HG02642 (cell line): ENCODE measurements around the gene GYPC.
"Not testable (repeated sequence)": the region's sequence is repeated elsewhere in the genome, so short reads cannot be mapped to it uniquely, and the experiment has no call there.

Experiments
- ATAC-seq: cut with Tn5 transposase; IDR thresholded peaks from one replicate; pipeline ENCODE4 v1.9.1; 2021; ENCODE audit warnings: mild to moderate bottlenecking; ENCODE audit not compliant: unreplicated experiment, poor library complexity

Gene GYPC

DNA sequence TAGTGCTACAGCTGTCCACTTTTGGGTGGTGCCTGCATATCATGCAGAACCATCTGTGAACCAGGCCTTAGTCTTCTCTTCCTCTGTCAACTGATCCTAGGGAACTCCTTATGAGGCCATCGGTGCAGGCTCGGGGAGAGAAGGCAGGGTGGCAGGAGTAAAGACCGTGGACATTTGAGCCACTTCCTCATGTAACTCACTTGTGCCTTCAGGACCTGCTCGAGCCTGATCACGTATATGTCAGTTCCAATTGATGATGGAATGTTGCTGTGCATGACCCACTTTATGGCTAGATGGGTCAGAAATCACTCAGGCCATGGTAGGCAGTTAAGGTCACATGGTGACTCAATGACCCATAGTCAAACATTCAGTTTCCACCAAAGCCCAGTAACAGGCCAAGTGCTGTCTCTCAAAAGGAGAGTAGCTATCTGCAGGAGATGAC is 7.6 kb upstream of the GYPC start:
- not testable (repeated sequence) for ATAC-seq

DNA sequence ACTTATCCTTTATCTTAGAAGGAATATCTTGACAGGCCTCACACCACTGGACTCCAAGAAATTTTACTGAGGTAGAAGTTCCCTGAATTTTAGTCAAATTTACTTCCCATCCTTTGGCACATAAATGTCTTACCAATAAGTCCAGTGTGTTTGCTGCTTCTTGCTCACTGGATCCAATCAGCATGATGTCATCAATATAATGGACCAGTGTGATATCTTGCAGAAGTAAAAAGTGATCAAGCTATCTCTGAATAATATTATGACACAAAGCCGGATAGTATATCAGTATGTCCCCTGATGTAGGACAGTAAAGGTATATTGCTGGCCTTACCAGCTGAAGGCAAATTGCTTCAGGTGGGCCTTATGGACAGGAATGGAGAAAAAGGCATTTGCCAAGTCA is 6.9 kb upstream of the GYPC start:
- ATAC-seq, result no peak

DNA sequence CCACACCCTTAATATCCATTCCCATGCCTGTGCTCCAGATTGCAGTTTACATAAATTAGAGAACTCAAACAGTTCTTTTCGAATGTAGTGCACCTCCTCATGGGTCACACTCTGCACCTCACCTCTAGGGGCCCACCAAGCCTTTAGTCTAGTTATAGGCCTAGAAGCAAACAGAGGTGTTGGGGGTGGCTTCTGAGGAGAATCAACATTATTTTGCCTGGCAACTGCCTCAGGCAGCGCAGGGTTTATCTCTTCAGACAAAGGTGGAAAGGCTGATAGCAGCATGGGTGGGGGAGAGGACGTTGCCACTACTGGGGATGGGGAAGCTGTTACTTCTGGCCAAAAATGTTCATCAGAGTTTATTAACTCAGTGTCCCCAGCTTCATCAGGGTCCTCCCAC is 5.0 kb upstream of the GYPC start:
- no peak for ATAC-seq

DNA sequence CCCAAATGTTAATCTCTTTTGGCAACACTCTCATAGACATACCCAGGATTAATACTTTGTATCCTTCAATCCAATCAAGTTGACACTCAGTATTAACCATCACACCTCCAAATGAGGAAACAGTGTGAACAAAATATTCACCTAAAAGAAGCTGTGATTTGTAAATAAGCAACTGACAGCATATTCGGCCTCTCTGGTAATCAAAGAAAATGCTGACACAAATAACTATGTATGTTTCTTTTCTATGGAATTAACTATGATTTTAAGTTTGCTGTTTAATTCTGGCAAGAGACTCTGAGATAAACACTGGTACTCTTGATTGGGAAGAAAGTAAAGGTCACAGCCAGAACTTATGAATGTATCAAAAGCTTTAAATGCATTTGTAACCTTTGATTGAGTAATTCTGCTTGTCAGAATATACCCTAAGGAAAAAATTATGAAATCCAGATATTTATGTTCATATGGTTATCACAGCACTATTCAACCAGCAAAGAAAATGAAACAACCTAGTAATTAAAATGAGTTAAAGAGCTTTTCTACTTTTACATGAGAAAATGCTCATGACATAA is 3.6 kb upstream of the GYPC start:
- ATAC-seq, result no peak

DNA sequence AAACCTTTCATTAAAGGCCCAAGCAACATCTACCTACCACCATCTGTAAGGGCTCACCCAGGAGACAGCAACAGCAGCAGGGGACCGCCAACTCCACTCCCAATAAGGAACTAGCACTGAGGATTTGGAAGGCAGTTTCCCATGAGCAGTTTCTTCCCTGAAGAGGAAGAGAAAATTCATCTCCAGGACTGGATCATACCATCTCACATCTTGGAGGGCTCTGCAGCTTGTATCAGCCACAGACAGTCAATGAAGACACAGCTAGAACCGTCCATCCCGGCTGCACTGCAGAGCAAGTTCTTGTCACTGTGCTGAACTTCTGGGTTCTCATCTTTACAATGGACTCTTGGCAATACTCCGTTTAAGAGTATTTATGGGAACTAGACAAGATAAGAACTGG is 2.8 kb upstream of the GYPC start:
- no peak for ATAC-seq

DNA sequence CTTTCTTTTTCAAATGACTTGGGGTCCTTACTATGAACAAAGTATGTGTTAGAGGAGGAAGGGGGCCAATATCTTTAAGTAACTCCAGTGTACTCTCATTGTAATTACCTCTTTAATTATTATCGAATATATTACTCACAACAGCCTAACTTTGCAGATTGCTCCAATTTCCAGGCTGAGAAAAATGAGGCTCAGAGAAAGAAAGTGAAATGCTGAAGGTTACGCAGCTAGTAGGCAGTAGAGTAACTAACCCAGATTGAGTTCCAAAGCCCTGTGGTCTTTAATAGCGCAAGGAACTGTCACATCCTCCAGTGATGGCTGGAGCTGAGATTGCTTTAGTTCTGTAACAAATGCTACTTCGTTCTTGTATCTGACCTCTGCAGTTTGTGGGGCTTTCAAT is 2.2 kb upstream of the GYPC start:
- no peak for ATAC-seq

DNA sequence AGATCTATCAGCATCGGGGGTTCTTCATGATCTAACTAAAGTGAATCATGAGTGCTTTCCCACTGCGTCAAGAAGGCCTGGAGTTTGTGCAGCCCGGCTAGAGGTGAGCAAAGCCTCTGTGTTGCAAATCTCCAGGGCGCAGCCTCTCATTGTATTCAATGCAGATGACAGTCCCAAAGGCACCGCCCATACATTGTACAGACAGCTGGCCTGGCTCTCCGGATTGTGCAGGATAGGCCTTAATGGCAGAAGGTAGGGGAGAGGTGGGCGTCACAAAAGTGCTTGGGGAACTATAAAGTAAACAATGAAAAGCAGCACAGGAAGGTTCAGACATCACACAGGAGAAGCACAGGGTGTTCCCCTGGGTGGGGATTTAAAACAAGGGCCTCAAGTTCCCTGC is 907 bp upstream of the GYPC start:
- no peak for ATAC-seq

DNA sequence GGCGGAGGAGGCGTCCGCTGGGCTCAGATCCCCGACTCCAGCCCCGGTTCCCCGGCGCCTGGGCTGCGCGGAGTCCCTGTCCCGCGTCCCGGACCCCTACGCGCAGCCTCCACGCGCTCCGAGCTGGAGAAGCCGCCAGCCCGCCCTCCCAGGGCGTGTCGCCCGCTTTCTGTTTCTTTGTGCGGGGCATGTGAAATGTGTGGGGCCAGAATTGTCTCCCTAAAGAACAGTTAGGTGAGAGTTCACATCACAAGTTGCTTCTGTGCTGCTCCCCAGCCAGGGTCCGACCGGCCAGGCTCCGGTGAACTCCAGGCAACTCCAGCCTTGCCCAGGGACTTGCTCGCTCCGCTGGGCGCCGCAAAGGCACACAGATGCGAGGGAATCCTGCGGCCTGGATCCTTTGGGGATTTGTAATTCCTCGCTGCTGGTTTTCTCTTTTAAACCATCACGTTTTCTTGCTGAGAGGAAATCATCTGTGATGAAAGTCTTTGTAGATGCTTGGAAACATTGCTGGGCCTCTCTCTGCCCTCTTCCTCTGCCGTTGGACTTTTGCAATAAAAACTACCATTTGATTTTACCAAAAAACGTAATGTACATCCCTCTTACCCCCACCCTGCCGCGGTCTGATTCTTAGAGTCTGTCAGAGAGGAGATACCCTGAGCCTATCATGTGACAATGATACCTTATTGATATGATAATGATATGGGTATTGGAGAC is 631 bp downstream of the GYPC start:
- ATAC-seq, result peak; percentile 35

DNA sequence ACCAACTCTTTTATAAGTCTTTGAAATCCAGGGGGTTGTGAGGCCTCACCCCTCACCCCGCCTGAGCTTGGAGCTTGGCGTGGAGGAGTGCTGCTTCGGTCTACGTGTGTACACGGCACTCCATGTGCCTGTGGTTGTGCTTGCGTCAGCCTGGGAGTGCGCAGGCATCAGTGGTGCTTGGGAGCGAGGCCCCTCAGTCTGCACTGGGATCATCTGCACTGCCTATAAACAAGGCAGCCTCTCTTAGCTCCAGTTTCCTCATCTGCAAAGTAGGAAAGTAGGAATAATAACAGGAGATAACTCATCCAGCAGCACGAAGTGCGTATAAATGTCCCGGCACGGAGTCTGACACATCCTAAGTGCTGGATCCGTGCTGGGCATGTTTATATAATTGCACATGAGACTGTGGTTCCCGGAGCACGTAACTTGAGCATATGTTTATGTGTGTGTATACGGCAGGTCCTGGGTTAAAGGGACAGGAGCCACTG is 1.2 kb downstream of the GYPC start:
- peak; percentile 17 for ATAC-seq

DNA sequence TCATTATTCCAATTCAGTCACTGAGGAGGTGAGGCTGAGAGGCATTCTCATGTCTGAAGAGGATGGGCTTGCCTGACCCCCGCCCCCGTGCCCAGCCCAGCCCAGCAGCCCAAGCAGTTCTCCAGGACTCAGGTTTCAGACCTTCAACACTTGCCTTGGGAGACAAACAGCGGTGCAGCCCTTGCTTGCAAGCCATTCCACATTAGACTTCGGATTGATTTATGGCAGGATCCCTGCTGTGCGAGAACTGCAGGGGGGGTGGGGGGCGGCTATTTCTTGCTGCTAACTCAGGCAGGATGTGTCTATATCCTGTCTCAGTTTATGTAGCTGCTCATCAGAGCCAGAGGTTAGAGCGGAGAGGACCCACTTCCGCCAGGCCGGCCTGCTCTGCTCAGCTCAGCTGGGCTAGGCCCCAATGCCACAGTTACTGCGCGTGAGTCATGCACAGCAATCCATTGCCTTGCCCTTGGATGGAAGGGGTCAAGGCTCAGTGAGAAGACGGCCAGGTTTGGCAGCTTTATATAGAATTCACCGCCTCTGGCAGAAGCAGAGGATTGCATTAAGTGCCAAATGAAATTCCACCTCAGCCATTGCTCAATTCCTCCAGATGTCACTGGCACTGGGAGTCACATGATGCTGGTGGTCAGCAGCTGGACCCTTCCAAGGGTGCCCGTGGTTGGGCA is 1.8 kb downstream of the GYPC start:
- peak; percentile 63 for ATAC-seq

DNA sequence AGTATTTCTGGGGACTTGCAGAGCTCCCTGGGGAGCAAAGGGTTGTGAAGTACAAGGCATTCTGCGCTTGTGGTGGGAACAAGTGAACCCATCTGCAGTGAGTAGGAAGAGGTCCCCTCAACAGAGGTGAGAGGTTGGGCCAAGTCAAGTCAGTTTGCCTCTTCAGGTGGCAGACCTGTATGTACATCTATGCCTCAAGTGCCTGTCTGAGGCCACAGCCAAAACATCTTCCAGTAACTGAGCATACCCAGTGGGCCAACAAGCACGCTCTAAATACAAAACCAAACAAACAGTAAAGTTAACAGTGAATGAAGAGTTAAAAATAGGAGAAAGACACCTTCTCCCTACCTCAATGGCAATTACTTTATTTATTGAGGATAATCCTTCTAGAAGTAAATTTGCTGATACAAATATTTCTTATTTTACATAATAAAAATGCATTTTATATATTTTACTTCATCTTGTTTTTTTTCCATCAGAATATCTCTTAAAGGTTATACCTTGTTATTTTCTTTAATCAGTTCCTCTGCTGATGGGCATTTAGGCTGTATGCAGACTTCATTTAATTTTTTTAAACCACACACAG is 2.5 kb downstream of the GYPC start:
- ATAC-seq, result peak; percentile 1

DNA sequence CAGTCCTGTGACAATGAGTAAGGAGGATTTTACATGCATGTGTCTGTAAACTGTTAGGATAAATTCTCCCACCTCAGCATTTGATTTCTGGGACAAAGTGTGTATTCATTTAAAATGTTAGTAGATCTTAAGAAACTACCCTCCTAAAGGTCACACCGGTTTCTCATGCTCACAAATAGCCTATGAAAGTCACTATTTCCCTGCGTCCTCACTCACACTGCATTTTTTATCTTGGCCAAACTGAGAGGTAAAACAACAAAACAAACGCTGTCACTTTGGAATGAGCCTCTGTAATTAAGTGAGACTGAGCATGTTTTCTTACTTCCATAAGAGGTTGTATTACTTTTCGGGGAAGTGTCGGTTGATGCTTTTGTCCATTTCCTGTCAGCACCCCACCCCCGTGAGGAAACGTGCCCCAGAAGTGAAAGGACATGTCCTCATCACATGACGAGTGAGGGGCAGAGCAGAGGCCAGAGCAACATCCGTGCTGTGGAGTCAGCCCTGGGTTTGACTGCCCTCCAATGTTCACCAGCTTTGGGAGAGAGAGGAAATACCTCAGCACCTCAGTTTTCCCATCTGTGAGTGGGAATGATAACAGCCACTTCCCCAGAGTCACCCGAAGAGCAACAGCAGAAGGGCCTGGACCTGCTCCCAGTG is 3.1 kb downstream of the GYPC start:
- ATAC-seq, result peak; percentile 41

DNA sequence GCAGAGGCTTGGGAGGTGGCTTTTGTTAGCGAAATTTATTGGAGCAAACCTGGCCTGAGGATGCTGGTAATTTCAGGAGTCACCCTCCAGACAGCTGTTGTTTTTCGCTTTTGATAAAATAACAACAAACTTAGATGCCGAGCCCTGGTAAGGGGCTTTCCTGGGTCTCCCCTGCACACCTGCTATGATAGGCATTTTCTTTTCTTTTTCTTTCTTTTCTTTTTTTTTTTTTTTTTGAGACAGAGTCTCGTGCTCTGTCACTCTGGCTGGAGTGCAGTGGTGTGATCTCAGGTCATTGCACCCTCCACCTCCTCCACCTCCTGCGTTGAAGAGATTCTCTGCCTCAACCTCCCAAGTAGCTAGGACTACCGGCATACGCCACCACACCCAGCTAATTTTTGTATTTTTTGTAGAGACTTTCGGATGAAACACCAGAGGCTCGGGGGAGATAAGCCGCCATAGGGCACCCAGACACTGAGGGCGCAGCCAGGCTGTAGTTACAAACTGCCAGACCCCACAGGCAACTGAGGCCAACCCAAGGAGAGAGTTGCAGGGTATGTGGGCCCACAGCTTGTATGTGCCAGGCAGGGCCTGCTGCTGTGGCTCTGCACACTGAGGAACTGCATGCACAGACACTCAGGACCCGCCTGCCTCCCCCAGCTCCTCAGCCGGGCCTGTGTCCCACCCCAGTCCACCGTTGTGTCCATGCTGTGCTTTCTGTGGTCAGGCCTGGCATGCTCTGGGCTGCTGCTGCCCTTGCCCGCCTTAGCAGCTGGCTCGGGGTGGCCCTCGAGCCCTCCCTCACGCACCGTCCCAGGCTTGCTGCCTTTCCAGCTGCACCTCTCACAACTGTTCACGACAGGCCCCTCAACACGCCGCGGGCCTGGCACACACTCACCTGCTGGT is 3.9 kb downstream of the GYPC start:
- ATAC-seq, result no peak

DNA sequence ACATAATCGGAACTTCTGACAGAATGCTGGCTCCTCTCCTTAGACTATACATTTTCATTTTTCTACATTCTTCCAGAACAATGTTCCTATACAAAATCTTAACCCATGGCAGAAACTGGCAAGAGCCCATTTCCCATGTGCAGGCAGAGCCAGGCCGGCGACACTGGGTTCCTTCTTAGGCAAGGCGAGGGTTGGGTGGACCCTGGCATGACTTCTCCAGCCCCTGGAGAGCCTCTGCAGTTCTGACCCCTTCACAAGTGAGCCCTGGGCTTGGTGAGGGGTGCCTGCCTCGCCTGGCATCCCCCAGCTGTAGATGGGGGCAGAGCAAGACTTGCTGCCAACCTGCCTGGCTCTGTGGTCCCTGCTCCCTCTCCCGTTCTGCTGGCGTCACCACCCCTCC is 5.0 kb downstream of the GYPC start:
- no peak for ATAC-seq

DNA sequence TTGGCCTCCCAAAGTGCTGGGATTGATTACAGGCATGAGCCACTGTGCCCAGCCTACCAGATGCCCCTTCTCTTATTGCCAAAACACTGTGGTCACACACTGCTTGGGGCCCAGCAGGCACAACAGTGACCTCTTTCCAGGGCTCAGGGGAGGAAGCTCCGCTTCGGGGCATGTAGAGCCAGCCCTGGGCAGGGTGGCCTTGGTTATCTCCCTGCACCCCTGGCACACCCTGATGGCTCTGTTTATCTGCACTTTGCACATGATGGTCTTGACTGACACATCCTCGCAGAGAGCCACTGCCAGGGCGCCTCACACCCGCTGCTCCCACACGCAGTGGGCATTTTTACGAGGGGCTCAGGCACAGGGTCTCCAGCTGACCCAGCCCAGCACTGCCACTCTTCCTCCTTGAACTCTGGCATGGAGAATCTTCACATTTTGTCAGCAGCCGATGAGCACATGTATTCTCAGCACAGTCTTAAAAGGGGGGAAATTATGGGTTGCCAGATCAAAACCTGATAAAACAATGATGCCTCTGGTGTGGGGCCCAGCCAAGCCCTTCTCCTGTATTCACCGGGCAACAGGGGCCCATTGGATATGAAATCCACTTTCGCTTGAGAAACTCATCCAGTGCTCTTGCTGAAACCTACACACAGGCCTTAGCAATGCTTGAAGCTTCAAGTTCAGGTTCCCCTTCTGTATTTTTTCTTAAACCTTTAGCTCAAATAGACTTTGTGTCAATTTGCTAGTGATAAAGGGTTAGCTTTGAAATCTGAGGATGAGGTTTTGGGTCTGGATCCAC is 5.9 kb downstream of the GYPC start:
- no peak for ATAC-seq

DNA sequence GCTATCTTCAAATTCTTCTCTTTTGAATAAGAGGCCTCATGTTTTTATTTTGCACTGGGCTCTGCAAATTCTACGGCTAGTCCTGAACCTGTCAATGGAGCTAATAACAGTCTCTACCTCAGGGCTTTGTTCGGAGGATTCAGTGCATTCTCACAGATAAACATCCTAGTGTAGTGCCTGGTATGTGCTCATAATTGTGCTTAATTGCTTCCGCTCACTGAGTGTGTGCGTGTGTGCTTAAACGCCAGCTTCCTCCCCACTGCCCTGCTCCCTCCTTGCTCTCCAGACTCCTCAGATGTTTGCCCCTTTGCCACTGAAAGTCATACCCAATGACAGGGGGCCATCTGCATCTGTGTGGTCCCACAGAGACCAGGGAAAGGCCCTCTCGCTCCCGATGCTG is 6.7 kb downstream of the GYPC start:
- ATAC-seq, result no peak

DNA sequence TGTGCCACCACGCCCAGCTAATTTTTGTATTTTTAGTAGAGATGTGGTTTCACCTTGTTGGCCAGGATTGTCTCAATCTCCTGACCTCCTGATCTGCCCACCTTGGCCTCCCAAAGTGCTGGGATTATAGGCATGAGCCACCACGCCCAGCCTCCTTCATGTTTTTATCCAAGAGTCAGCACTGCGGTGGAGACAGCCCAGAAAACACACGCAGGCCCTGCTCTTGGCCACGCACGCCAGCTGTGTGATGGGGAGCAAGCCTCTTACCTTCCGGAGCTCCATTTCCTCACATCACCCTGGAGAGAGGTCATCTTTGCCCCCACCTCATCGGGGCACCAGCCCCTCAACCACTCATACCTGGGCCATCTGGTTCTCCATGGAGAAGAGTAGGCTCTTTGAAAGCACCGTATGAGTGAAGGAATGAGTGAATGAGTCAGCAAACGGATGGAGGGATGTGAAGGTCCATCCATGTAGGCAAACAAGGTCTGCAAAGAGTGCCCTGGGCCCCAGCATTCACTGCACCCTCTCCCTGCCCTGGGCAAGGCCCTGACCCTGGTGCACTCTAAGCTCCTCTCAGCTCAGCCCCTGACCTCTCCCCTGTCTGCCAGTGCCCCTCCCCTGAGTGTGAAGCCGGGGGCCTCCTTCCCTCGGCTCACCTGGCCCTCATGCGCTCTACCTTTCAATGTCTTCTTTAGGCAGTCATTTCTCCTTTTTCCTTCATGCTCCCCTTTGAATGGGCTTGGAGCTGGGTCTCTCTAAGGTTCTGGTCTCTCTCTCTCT is 7.4 kb downstream of the GYPC start:
- no peak for ATAC-seq

DNA sequence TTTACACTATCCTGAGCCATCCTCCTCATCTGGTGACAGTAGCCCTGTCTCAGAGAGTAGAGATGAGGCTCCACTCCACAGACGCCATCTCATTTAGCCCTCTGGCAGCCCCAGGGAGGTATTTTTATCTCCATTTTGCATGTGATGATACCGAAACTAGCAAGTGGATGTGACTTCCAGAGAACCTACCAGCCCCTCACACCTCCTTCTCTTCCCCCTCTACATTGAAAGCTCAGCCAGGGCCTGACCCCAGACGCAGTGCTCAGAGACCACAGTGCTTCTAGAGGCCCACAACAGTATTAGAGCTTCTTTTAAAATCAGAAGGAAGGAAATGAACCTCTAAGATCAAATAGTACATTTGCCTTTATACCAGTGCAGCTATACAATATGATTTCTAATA is 8.3 kb downstream of the GYPC start:
- ATAC-seq, result peak; percentile 73
